Body of pancreas (tissue), 4 donors: ENCODE results near the gene SAMD9.
A peak's percentile ranks its signal among the peaks of the same experiment; 100 is the strongest.

Experiments
- CTCF ChIP-seq, 7 experiments: fragments of 450-650 bp in 4 of 7; fragments of 200-600 bp in 3 of 7; sonication (generic) in 3 of 7; IDR thresholded peaks; one replicate each; pipeline ENCODE4 v1.5.1; 2016 to 2019; ENCODE audit warnings: antibody characterized with exemption in 7 of 7
- POLR2A ChIP-seq, 3 donors: fragments of 450-650 bp; IDR thresholded peaks; one replicate each; pipeline ENCODE4 v1.6.1; 2016; ENCODE audit warnings: antibody characterized with exemption in 3 of 3, mild to moderate bottlenecking in 2 of 3

GRCh38 chr7:93117852-93118530 is at the start of gene SAMD9:
- TF ChIP-seq CTCF (IDR thresholded peaks at IDR 0.05) (no peak), POLR2A (IDR thresholded peaks at IDR 0.05) (peak in 2 of 3 donors; percentile 25 to 34)
